ENCODE results near the gene PRTG.

The PRTG gene

GRCh38 chr15:55652909-55653495 lies 90.0 kb downstream of the PRTG start:
- no peak overlapping the region for H3K4me3 ChIP-seq (ENCODE audit: control insufficient read depth, low read depth, low read length)
- no peak for TF ChIP-seq CTCF (conservative IDR thresholded peaks at IDR 0.05; ENCODE audit: control insufficient read depth, insufficient read depth, low read depth, low read length)
- no peak for DNase-seq (ENCODE audit: low read depth)

GRCh38 chr15:55652359-55652758 lies 90.6 kb downstream of the PRTG start:
- no peak overlapping the region for H3K4me3 ChIP-seq (ENCODE audit: control insufficient read depth, low read depth, low read length)
- TF ChIP-seq CTCF (conservative IDR thresholded peaks at IDR 0.05; ENCODE audit: control insufficient read depth, insufficient read depth, low read depth, low read length), result no peak
- no peak for DNase-seq (ENCODE audit: low read depth)

- TF ChIP-seq CTCF (conservative IDR thresholded peaks at IDR 0.05; ENCODE audit: control insufficient read depth, insufficient read depth, low read depth, low read length), result no peak
- peak; percentile 58 for DNase-seq (ENCODE audit: low read depth)
Measured at GRCh38 chr15:55649058-55649423, 93.9 kb downstream of the PRTG start.

GRCh38 chr15:55638764-55639163 lies 104.2 kb downstream of the PRTG start:
- no peak for DNase-seq (ENCODE audit: low read depth)
- no peak overlapping the region for H3K4me3 ChIP-seq (ENCODE audit: control insufficient read depth, low read depth, low read length)
- no peak for TF ChIP-seq CTCF (conservative IDR thresholded peaks at IDR 0.05; ENCODE audit: control insufficient read depth, insufficient read depth, low read depth, low read length)

More at GRCh38 chr15:55649058-55649423, 93.9 kb downstream of the PRTG start:
- no peak overlapping the region for H3K4me3 ChIP-seq (ENCODE audit: control insufficient read depth, low read depth, low read length)

GRCh38 chr15:55637086-55637485 lies 105.9 kb downstream of the PRTG start:
- TF ChIP-seq CTCF (conservative IDR thresholded peaks at IDR 0.05; ENCODE audit: control insufficient read depth, insufficient read depth, low read depth, low read length), result no peak
- no peak overlapping the region for H3K4me3 ChIP-seq (ENCODE audit: control insufficient read depth, low read depth, low read length)
- DNase-seq (ENCODE audit: low read depth), result no peak

GRCh38 chr15:55633731-55634130 lies 109.2 kb downstream of the PRTG start:
- TF ChIP-seq CTCF (conservative IDR thresholded peaks at IDR 0.05; ENCODE audit: control insufficient read depth, insufficient read depth, low read depth, low read length), result no peak
- no peak for DNase-seq (ENCODE audit: low read depth)

GRCh38 chr15:55632434-55632833 lies 110.5 kb downstream of the PRTG start:
- no peak for TF ChIP-seq CTCF (conservative IDR thresholded peaks at IDR 0.05; ENCODE audit: control insufficient read depth, insufficient read depth, low read depth, low read length)
- H3K4me3 ChIP-seq (ENCODE audit: control insufficient read depth, low read depth, low read length), result no peak overlapping the region
- DNase-seq (ENCODE audit: low read depth), result no peak

More at GRCh38 chr15:55633731-55634130, 109.2 kb downstream of the PRTG start:
- H3K4me3 ChIP-seq (ENCODE audit: control insufficient read depth, low read depth, low read length), result no peak overlapping the region
